ENCODE data around the gene SLC41A3.

SLC41A3 gene

DNA sequence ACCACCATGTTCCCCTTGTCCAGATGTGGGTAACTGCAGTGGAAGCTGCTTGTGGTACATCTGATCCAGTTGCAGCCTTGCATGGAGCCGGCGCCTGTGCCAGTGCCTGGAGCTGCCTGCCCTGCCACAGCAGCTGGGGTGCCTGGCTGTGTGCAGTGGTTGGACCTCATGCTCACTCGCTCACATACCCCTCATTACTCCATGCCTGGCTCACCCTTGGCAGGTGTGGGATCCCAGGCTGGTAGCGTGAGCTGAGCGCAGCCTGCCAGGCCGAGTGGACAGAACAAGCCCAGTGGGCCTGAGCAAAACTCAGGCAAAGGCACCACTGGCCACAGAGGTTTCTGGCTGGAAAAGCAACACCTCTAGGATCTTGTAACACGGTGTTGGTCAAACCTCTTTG is 79.2 kb downstream of the SLC41A3 start:
- Histone ChIP-seq H3K4me1 (ENCODE audit: insufficient read depth, low read length, severe bottlenecking) (no peaks in the 10 kb centered on the region), H3K9me3 (ENCODE audit: low read length) (no peaks in the 10 kb centered on the region), H3K4me2 (ENCODE audit: low read length) (no peak overlapping the region), H3K27ac (ENCODE audit: low read depth, low read length, poor library complexity, severe bottlenecking) (no peak overlapping the region), H3K36me3 (ENCODE audit: insufficient read depth, low read length) (no peaks in the 10 kb centered on the region), H3K27me3 (ENCODE audit: insufficient read depth, low read length) (no peaks in the 10 kb centered on the region), H3K9me2 (ENCODE audit: low read depth, low read length) (no peaks in the 10 kb centered on the region), H3K9ac (ENCODE audit: low read length) (no peak overlapping the region), H3K4me3 (ENCODE audit: low read depth, low read length, poor library complexity, severe bottlenecking) (no peak overlapping the region), H4K20me1 (ENCODE audit: insufficient read depth, low read length) (no peaks in the 10 kb centered on the region), H2AFZ (ENCODE audit: low read length) (no peak overlapping the region), H3K79me2 (ENCODE audit: insufficient read depth, low read length) (no peaks in the 10 kb centered on the region), H3F3A (ENCODE audit: insufficient read depth, low read length) (no peaks in the 10 kb centered on the region)
- TF ChIP-seq, protein P1, sequence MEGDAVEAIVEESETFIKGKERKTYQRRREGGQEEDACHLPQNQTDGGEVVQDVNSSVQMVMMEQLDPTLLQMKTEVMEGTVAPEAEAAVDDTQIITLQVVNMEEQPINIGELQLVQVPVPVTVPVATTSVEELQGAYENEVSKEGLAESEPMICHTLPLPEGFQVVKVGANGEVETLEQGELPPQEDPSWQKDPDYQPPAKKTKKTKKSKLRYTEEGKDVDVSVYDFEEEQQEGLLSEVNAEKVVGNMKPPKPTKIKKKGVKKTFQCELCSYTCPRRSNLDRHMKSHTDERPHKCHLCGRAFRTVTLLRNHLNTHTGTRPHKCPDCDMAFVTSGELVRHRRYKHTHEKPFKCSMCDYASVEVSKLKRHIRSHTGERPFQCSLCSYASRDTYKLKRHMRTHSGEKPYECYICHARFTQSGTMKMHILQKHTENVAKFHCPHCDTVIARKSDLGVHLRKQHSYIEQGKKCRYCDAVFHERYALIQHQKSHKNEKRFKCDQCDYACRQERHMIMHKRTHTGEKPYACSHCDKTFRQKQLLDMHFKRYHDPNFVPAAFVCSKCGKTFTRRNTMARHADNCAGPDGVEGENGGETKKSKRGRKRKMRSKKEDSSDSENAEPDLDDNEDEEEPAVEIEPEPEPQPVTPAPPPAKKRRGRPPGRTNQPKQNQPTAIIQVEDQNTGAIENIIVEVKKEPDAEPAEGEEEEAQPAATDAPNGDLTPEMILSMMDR (IDR thresholded peaks at IDR 0.05; ENCODE audit: low read length): no peak
- TF ChIP-seq EZH2 (IDR thresholded peaks at IDR 0.05; ENCODE audit: borderline replicate concordance, low read length): no peak

DNA sequence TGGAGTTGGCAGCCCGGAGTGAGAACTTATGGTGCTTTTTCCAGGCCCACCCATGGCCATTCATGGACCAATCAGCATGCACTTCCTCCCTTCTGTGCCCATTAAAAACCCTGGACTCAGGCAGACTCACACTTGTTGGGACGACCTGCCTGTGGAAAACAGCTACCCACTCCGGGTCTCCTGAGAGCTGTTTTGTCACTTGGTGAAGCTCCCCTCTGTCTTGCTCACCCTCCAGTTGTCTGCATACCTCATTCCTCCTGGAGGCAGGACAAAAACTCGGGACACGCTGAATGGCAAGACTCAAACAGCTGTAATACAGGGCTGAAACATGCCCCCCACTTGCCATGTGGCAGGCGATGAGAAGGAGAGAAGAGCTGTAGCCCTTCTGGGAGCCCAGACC is 79.7 kb downstream of the SLC41A3 start:
- TF ChIP-seq, protein P1 (IDR thresholded peaks at IDR 0.05; ENCODE audit: low read length): no peak
- H3K36me3 ChIP-seq (ENCODE audit: insufficient read depth, low read length): no peaks in the 10 kb centered on the region
- no peaks in the 10 kb centered on the region for H3K79me2 ChIP-seq (ENCODE audit: insufficient read depth, low read length)
- no peaks in the 10 kb centered on the region for H3K9me2 ChIP-seq (ENCODE audit: low read depth, low read length)
- no peaks in the 10 kb centered on the region for H3K9me3 ChIP-seq (ENCODE audit: low read length)
- H3K9ac ChIP-seq (ENCODE audit: low read length): no peak overlapping the region
- no peak overlapping the region for H3K4me3 ChIP-seq (ENCODE audit: low read depth, low read length, poor library complexity, severe bottlenecking)
- H3K27me3 ChIP-seq (ENCODE audit: insufficient read depth, low read length): no peaks in the 10 kb centered on the region
- H4K20me1 ChIP-seq (ENCODE audit: insufficient read depth, low read length): no peaks in the 10 kb centered on the region
- no peaks in the 10 kb centered on the region for H3K4me1 ChIP-seq (ENCODE audit: insufficient read depth, low read length, severe bottlenecking)
- no peak overlapping the region for H3K4me2 ChIP-seq (ENCODE audit: low read length)
- no peak overlapping the region for H2AFZ ChIP-seq (ENCODE audit: low read length)
- no peaks in the 10 kb centered on the region for H3F3A ChIP-seq (ENCODE audit: insufficient read depth, low read length)
- H3K27ac ChIP-seq (ENCODE audit: low read depth, low read length, poor library complexity, severe bottlenecking): no peak overlapping the region

DNA sequence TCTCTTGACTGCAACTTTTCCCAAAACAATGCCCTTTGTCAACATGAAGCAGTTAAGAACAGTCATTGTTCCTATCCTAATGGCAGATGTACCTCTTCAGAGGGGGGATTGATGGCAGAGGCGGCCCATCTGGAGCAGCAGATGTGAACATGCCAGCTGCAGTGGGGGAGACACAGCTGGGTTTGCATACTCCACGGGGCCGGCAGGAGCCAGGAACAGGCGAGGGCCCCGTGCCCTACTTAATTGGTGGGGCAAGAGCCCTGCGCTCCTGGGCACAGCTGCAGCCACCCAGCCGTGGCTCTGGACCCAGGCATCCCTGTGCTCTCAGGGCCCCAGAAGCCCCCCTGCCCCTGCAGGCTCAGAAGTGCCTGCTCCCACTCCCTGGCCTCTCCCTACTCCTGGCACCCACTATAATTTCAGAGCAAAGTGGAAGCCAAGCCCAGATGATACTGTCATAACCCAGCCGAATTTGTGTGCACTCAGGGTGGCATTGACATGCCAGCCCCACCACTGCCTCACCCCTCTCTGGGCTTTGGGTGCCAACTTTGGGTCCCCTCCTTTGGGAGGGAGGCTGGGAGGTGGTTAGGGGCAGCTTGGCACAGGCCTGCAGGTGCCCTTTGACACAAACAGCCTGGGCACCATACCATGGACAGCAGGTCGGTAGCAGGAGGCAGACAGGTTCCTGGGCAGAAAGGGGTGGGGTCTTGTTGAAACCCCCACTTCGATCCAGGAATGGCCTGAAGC is 80.3 kb downstream of the SLC41A3 start:
- Histone ChIP-seq H3K4me2 (ENCODE audit: low read length) (no peak overlapping the region), H3K27me3 (ENCODE audit: insufficient read depth, low read length) (no peaks in the 10 kb centered on the region), H3K9me2 (ENCODE audit: low read depth, low read length) (no peaks in the 10 kb centered on the region), H3K79me2 (ENCODE audit: insufficient read depth, low read length) (no peaks in the 10 kb centered on the region), H4K20me1 (ENCODE audit: insufficient read depth, low read length) (no peaks in the 10 kb centered on the region), H2AFZ (ENCODE audit: low read length) (no peak overlapping the region), H3F3A (ENCODE audit: insufficient read depth, low read length) (no peaks in the 10 kb centered on the region), H3K27ac (ENCODE audit: low read depth, low read length, poor library complexity, severe bottlenecking) (no peak overlapping the region), H3K36me3 (ENCODE audit: insufficient read depth, low read length) (no peaks in the 10 kb centered on the region), H3K4me1 (ENCODE audit: insufficient read depth, low read length, severe bottlenecking) (no peaks in the 10 kb centered on the region), H3K9ac (ENCODE audit: low read length) (no peak overlapping the region), H3K4me3 (ENCODE audit: low read depth, low read length, poor library complexity, severe bottlenecking) (no peak overlapping the region), H3K9me3 (ENCODE audit: low read length) (no peaks in the 10 kb centered on the region)
- TF ChIP-seq, protein P1 (IDR thresholded peaks at IDR 0.05; ENCODE audit: low read length): no peak
- TF ChIP-seq EZH2 (IDR thresholded peaks at IDR 0.05; ENCODE audit: borderline replicate concordance, low read length): no peak
